Measurements from ENCODE around the gene ARHGAP36.

ARHGAP36 gene, protein sequence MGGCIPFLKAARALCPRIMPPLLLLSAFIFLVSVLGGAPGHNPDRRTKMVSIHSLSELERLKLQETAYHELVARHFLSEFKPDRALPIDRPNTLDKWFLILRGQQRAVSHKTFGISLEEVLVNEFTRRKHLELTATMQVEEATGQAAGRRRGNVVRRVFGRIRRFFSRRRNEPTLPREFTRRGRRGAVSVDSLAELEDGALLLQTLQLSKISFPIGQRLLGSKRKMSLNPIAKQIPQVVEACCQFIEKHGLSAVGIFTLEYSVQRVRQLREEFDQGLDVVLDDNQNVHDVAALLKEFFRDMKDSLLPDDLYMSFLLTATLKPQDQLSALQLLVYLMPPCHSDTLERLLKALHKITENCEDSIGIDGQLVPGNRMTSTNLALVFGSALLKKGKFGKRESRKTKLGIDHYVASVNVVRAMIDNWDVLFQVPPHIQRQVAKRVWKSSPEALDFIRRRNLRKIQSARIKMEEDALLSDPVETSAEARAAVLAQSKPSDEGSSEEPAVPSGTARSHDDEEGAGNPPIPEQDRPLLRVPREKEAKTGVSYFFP

DNA sequence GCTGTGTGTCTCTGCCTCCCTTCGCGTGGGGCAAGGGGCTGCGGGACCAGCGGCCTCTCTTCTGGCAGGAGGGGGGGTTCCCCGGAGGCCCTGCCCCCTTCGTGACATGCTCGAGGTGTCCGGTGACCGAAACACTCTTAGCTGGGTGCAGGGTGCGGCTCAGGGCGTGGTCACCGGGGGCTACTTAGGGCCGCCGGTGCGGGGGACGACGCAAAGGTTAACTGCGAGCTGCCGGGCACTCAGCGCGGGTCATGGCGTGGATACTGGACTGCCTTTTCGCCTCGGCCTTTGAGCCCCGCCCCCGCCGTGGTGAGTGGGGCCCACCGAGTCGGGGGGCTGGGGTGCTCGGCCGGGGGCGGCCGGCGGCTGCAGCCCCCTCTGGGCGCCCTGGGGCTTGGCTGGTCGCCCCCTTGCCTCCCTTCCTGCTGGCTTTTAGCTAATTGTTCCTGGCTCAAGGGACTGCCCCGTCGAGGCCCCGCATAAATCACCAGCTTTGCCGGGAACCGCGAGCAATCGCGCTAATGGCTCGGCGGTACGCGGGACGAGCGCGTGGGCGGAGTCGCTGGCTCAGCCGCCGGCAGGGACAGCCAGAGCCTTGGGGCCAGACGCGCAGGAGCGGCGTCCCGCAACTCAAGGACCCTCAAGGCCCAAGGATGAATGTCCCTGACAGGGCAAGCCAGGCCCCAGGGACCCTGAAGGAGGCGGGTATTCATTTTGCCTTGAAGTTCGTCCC lies at the start of gene ARHGAP36:
Gene ARHGAP36 (plus strand): TSS at position 211 of the 733 bp plus-strand sequence. CDS start 23,320 bp downstream, outside the sequence.
- DNase-seq (ENCODE audit: low read depth in 3 of 3): no peak

DNA sequence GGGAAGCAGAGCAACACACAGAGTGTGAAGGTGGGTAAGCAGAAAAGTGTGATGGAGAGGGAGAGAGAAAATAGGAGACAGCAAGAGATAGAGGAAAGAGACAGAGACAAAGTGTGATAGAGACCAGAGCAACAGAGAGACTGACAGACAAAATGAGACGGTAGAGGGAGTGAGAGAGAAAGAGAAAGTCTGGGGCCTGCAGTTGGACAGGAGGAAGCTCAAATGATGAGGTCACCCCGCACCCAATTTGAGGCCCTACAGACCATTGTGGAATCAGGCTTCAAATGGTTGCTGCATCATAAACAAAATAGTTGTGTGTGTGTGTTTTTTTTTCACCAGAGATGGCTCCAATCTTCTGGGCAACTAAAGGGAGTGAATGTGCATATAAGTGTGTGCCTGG lies 48.0 kb upstream of the ARHGAP36 start:
- no peak for DNase-seq (ENCODE audit: low read depth in 3 of 3)

DNA sequence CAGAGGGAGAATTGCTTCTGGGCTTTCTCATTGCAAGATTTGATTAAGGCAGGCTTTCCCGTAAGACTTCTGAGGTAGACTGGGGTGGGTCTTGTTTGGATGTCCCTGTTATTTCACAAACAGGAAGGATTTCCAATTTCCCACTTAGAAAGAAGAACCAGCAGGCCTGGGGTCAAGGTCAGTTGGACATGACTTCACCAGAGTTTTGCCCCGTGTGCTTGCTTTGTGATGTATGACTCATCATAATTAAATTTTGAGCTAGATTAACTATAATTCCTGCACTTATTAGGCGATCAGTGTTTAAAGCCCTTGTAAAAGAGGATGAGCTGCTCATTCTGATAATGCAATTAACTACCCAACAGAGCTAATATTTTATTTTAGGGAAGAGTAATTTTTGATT lies 32.8 kb upstream of the ARHGAP36 start:
- DNase-seq (ENCODE audit: low read depth in 3 of 3): no peak

- DNase-seq (ENCODE audit: low read depth in 3 of 3): no peak
Measured at GRCh38 chrX:131032354-131033230, 25.6 kb upstream of the ARHGAP36 start.

DNA sequence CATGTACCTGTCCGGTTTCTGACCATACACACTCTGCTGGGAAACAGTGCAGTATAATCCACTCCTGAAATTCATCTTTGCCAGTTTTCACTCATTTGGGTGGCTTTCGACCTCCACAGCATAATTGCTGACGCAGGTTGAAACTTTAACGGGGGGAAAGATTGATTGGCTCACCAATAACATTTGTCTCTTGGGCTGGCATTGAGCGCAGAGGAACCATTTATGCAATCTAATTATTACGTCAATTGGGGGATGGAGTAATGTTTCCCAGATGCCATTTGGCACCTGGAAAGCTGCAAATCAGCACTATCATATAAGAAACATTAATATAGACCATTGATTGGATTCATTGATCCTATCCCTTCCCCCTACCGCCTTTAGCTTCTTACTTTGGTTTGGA lies 24.1 kb upstream of the ARHGAP36 start:
- no peak for DNase-seq (ENCODE audit: low read depth in 3 of 3)

GRCh38 chrX:131040781-131041180 lies 17.4 kb upstream of the ARHGAP36 start:
- no peak for DNase-seq (ENCODE audit: low read depth in 3 of 3)

DNA sequence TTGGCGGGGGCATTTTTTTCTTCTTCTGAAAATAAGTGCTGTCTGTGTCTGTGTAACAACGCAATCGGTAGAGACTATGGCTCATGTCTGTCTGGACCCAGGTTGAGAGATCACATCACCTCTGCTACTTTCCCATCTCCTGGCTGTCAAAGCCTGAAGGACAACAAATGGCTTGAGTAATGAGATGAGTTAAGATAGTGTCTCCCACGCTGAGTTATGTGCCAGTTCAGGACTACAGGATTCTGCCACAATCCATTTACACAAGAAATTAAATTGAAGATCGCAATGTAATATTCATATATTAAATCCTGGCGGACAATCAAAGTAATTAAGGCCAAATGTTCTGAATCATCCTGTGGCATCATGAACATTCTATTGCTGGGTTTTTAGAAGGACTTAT lies 16.5 kb upstream of the ARHGAP36 start:
- DNase-seq (ENCODE audit: low read depth in 3 of 3): no peak

DNA sequence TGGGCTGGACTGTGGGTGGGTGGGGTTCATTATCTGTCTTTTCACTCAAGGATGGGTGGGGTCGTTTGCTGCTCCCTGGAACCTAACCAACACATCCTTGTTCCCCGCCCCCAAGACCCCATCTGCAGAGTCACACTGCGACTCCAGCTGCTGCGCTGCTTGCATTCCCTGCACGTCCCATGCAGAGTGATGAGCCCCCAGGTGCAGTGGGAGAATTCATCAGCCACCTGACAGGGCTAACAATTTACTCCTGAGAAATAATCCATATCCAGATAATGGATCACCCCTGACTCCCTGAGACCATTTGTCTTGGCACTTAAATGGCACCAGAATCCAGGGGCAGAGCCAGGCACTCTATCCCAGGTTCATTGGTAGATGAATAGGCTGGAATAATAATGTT lies 12.4 kb upstream of the ARHGAP36 start:
- DNase-seq (ENCODE audit: low read depth in 3 of 3): no peak

GRCh38 chrX:131046596-131046995 lies 11.6 kb upstream of the ARHGAP36 start:
- DNase-seq (ENCODE audit: low read depth in 3 of 3): no peak

DNA sequence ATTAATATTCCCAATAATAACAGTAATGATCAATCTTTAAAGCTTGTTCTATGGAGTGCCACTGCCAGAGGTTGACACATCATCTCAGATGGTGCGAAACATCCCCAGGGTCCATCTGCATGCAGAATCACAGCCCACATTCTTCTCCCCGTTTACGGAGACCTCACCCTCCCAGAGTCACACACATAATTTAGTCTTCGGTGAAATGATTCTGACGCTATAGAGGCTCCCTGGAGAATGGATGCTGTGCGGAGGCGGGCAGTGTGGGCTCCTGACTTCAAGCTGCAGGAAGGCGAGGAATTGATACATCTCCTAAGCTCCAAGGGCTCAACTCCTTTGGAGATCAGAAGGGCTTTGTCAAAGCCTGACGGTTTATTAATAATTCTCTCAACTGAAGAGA lies 11.0 kb upstream of the ARHGAP36 start:
- DNase-seq (ENCODE audit: low read depth in 3 of 3): no peak

GRCh38 chrX:131053076-131053475 lies 5.1 kb upstream of the ARHGAP36 start:
- no peak for DNase-seq (ENCODE audit: low read depth in 3 of 3)

DNA sequence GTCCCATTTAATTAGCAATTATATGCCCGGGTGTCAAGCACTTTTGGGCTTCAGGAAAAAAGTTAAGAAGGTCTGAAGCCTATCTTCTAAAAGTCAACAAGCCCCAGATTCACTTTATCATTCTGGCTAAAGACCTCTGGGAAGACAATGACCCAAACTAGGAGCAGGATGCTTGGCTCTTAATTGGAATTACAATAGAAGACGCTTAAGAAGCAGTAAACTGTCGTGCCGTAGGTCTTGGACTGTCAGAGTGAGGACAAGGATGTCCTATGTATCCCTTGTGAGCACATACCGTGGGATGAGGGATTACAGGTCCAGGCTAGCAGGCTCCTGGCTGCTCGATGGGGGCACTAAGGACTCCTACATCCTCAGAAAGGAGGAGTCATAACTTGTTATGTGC lies 3.2 kb upstream of the ARHGAP36 start:
- DNase-seq (ENCODE audit: low read depth in 3 of 3): no peak

DNA sequence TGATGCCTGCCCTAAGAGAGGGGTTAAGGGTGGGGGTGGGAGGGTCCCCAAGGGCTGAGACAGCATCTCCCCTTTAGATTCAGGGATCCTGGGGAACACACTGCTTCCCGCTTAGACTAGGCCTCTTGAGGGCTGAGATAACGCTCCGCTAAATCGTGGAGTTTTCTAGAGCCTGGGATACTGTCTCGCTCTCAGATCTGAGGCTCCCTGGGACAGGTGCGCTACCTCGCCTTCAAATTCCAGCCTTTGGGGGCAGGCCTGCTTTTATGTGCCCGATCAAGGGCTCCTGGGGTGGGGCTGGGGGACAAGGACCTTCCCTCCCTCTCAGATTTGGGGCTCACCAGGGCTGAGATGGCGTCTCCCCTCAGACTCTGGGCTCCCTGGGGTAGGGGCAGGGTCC lies 440 bp upstream of the ARHGAP36 start:
- DNase-seq (ENCODE audit: low read depth in 3 of 3): no peak

DNA sequence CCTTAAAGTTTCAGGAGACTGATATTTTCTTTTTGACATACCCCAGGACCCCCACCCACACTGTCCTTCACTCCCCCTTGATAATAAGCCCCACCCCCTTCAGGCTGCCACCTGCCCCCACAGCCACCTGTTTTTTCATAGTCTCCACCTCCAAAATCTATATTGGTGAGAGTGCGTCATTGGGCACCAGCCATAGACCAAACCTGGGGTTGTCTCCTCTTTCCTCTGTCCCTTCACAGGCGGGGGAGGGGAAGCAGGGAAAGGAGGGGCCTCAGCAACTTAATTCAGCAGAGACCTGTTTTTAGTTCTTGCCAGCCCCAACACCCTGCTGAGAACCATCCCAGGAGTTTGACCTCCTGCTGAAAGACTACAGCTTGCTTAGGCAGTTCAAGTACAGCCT lies 1.1 kb downstream of the ARHGAP36 start:
- no peak for DNase-seq (ENCODE audit: low read depth in 3 of 3)

DNA sequence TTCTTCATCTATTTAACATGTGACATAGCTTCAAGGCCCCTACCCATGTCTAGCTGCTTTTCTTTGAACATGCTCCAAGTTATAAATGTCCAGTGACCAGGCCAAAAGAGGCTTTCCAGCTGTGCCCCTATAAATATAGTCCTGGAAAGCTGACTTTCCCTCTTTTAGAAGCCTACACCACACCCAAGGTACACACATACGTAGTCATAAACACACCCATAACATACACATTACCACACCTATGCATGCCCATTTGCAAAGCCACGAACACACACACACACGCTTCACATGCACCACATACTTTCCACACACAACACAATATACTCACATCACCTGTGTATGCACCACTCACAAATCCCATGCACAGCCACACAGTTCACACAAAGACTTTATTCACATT lies 2.0 kb downstream of the ARHGAP36 start:
- DNase-seq (ENCODE audit: low read depth in 3 of 3): no peak

DNA sequence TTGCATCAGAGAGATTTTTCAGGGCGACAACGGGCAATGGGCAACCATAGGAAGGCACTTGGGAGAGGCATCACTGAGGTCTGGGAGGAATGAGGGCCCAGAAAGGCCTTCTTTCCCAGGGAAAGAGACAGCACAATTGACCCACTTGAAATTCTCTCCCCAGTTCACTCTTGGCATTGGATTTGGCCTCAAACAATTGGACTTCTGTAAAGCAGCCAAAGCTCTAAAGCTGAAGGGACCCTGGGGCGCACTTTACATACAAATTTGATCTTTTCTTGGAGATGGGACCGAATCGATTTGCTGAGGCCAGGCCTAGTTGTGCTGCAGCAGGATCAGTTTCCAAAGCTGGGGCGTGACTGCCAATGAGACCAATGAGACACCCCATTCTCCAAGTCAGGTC lies 3.2 kb downstream of the ARHGAP36 start:
- no peak for DNase-seq (ENCODE audit: low read depth in 3 of 3)

DNA sequence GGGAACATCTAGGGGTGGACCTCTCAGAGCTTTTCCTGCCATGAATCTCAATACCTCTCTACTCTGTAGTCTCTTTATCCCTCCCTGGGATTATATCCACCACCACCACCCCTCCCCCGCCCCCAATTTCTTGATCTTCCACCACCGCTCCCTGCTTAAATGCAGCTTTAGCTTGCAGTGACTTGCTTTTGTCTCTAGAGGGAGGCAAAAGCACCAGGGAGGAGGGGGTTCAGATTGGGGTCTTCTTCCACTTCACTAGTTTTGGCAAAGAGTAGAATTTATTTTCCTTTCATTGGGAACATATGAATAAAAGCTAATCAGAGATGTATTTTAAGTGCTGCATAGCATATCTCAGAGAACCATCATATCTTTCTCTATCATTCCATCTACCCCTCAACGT lies 5.5 kb downstream of the ARHGAP36 start:
- DNase-seq (ENCODE audit: low read depth in 3 of 3): no peak

DNA sequence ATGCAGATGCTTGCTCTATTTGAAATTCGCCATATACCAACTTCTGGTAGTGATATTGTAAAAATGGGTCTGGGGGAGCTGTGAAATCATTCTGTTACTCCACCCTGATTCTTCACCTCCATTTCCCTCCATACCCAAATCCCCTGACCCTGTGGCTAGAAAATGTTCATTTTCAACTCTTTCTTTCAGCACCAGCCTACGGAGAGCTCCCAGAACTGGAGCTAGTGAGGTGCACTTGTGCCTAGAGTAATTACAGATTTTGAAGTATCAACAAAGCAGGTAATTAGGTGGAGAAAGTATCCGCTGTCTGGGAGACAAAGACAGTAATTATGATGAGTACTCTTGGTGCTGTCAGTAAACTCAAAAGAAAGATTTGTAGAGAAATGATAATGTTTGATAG lies 8.1 kb downstream of the ARHGAP36 start:
- no peak for DNase-seq (ENCODE audit: low read depth in 3 of 3)

DNA sequence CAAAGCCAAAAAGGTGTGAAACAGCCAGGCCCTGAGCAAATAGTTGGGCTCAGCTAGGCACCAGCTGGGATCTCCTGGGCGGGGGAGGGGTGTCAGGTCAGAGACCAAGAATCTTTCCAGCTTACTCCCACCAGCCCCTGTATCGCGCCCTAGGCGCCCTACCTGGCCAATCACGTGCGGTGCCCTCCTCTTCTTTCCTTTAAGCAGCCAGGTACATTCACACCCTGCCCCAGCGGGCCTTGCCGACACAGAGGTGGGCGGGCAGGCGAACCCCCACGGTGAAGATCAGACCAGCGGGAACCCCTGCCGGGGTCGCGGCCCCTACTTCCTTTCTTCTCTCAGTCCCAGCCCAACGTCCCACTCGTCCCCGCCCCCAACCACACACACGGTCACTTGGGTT lies 9.1 kb downstream of the ARHGAP36 start:
- DNase-seq (ENCODE audit: low read depth in 3 of 3): no peak

- DNase-seq (ENCODE audit: low read depth in 3 of 3): no peak
Measured at GRCh38 chrX:131067846-131068745, 9.9 kb downstream of the ARHGAP36 start.
